NCI-H2081 (cell line): ENCODE data around the gene MYH6.

Experiments used
- DNase-seq, 2 experiments: peaks; one replicate each; lab custom pipeline; 2025; lab: John Stamatoyannopoulos, UW

MYH6 gene

GRCh38 chr14:23355871-23356435 lies 52.1 kb downstream of the MYH6 start:
- DNase-seq, result no peak

GRCh38 chr14:23354990-23355389 lies 53.1 kb downstream of the MYH6 start:
- no peak for DNase-seq

- DNase-seq, result no peak
Observed at GRCh38 chr14:23353433-23353780, 54.7 kb downstream of the MYH6 start.

GRCh38 chr14:23352506-23353432 lies 55.3 kb downstream of the MYH6 start, which contains the start of gene SLC22A17:
Gene SLC22A17, minus strand, starts transcription at chr14:23352887.
- peak; percentile 12 to 34 for DNase-seq

- no peak for DNase-seq
Observed at GRCh38 chr14:23351681-23352505, 56.2 kb downstream of the MYH6 start.

- no peak for DNase-seq
Observed at GRCh38 chr14:23349156-23349845, 58.8 kb downstream of the MYH6 start.

GRCh38 chr14:23348297-23348655 lies 59.8 kb downstream of the MYH6 start:
- DNase-seq, result no peak

GRCh38 chr14:23347406-23348296 lies 60.4 kb downstream of the MYH6 start:
- DNase-seq, result no peak

- no peak for DNase-seq
Observed at GRCh38 chr14:23346693-23347405, 61.2 kb downstream of the MYH6 start.

GRCh38 chr14:23345987-23346692 lies 61.9 kb downstream of the MYH6 start:
- DNase-seq, result no peak

GRCh38 chr14:23344481-23344880 lies 63.6 kb downstream of the MYH6 start:
- no peak for DNase-seq

GRCh38 chr14:23339506-23340268 lies 68.4 kb downstream of the MYH6 start:
- DNase-seq, result no peak

- DNase-seq, result no peak
Observed at GRCh38 chr14:23335623-23336022, 72.5 kb downstream of the MYH6 start.
